22Rv1 (cell line): ENCODE results near the gene TGFBRAP1.

Source experiments
- ZFX ChIP-seq: fragments of 450-650 bp; IDR thresholded peaks from 2 replicates; pipeline ENCODE4 v1.6.1; 2017; ENCODE audit warnings: antibody characterized with exemption, borderline replicate concordance
- TF ChIP-seq, protein P1 (sequence below): fragments of 450-650 bp; IDR thresholded peaks from 2 replicates; pipeline ENCODE4 v1.5.1; 2017; ENCODE audit warnings: mild to moderate bottlenecking

DNA sequence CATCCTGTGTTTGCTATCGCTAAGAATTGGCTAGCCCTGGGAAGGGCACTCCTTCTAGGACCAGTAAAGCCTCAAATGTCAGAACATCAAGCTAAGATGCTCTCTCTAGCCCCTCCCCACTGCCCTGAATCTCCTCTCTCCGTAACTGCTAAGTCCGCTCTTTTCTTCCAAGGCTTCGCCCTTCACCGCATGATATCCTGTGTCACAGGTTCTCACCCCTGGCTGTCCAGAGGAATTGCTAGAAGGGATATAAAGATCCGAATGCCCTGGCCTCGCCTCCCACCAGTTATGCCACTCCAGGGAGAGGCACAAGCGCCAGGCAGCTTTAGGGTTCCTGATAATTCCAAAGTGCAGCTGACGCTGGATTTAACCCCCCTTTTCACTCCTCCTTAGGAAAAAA lies 105.1 kb downstream of the TGFBRAP1 start:
- TF ChIP-seq, protein P1, sequence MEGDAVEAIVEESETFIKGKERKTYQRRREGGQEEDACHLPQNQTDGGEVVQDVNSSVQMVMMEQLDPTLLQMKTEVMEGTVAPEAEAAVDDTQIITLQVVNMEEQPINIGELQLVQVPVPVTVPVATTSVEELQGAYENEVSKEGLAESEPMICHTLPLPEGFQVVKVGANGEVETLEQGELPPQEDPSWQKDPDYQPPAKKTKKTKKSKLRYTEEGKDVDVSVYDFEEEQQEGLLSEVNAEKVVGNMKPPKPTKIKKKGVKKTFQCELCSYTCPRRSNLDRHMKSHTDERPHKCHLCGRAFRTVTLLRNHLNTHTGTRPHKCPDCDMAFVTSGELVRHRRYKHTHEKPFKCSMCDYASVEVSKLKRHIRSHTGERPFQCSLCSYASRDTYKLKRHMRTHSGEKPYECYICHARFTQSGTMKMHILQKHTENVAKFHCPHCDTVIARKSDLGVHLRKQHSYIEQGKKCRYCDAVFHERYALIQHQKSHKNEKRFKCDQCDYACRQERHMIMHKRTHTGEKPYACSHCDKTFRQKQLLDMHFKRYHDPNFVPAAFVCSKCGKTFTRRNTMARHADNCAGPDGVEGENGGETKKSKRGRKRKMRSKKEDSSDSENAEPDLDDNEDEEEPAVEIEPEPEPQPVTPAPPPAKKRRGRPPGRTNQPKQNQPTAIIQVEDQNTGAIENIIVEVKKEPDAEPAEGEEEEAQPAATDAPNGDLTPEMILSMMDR: no peak
- no peak for TF ChIP-seq ZFX
